Measurements from ENCODE around the gene WNT2.

Gene WNT2

GRCh38 chr7:117270371-117270770 lies 52.5 kb downstream of the WNT2 start:
- Histone ChIP-seq H3K27ac (no peak overlapping the region), H3K4me3 (no peak overlapping the region)
- no peak for DNase-seq (ENCODE audit: low spot score)
- no peak for TF ChIP-seq CTCF (IDR thresholded peaks at IDR 0.05)

DNA sequence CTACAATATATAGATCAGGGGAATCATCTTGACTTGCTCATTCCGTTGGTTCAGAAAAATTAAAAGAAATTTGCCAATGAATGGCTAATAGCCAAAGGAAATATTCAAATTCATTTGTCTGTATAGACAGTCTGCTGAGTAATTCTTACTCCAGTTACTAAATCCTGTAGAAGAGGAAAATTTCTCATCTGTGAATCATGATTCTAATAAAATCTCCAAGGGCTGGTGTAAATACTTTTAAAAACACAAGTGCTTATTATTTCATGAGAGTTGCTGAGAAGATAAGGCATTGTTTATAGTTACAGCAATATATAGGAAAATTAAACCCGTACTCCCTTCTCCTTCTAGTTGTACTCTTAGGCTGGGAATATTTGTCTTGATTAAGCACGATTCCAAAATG lies 53.0 kb downstream of the WNT2 start:
- peak overlapping the region in 1 of 2 donors; percentile 28 for H3K27ac ChIP-seq
- DNase-seq (ENCODE audit: low spot score): no peak
- no peak overlapping the region for H3K4me3 ChIP-seq
- TF ChIP-seq CTCF (IDR thresholded peaks at IDR 0.05): no peak

DNA sequence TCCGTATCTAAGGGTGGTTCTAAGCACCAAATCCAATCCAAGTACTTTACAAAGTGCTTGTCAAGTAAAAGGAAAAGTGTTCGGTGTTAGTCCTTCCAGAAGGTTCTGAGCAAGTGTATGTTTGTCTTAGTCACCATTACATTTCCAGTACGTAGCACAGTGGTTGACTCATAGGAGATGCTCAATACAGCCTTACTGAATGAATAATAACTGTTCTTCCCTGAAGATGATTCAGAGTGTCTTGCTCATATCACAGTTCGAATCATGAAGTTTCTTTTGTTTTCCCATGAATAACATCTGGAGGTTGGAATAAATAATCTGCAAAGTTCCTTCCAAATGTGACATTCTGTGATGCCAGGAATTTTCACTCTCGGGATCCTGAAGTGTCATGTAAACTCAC lies 53.4 kb downstream of the WNT2 start:
- H3K4me3 ChIP-seq: no peak overlapping the region
- no peak for DNase-seq (ENCODE audit: low spot score)
- peak overlapping the region in 1 of 2 donors; percentile 28 for H3K27ac ChIP-seq
- no peak for TF ChIP-seq CTCF (IDR thresholded peaks at IDR 0.05)

GRCh38 chr7:117264716-117265115 lies 58.1 kb downstream of the WNT2 start:
- TF ChIP-seq CTCF (IDR thresholded peaks at IDR 0.05): no peak
- DNase-seq (ENCODE audit: low spot score): no peak
- Histone ChIP-seq H3K27ac (no peak overlapping the region), H3K4me3 (no peak overlapping the region)

DNA sequence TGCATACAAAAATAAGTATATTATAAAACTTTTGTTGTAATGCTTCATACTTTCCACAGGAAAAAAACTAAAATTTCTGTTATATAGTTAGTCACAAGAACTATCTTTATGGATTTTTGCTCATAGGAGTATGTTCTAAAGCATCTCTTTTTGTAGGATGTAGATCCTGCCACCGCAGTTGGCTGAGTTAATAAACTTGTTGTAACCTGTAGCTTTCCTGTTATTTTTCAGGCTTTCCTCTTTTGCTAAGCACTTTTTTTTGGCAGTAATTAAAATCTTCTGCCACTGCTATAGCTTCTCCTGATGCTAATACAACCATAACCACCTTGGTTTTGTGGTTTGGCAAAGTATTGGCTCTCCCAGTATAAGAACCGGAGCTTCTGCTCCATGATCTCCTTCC lies 60.3 kb downstream of the WNT2 start:
- no peak for TF ChIP-seq CTCF (IDR thresholded peaks at IDR 0.05)
- DNase-seq (ENCODE audit: low spot score): no peak
- no peak overlapping the region for H3K27ac ChIP-seq
- H3K4me3 ChIP-seq: no peak overlapping the region

DNA sequence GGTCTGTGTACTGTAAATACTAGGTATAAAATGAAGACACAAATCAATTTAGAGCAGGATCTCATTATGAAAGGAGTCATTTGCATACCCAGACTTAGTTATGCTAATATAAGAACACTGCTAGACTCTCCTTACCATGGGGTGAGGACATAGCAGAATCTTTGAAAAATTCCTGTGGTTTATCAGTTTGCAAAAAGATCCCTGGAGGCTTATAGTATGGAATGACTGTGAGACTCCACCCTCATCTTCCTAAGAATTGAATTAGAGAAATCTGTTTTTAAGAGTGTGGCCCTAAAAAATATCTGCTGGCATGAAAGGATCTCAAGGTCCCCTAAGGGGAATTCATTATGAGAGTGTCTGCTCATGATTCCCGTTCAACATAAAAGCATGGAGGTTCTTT lies 63.2 kb downstream of the WNT2 start:
- H3K27ac ChIP-seq: no peak overlapping the region
- TF ChIP-seq CTCF (IDR thresholded peaks at IDR 0.05): no peak
- H3K4me3 ChIP-seq: no peak overlapping the region
- no peak for DNase-seq (ENCODE audit: low spot score)

DNA sequence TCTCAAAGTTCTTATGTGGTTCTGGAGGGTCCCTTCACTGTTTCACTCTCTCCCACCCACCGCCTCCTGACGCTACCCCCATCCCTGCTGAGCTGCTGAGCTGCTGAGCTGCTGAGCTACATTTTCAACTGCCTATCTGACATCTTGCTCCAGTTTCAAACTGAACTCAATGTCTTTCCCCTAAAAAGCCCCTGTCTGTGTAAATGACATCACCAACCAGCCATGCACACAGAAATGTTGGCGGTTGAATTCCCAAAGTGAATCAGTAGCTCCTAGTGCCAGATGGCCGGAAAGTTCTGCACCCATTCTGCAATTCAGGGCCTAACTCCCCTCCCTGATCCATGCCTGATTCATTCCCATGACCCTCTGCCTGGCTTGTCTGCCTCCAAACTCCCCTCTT lies 71.2 kb downstream of the WNT2 start:
- no peak for TF ChIP-seq CTCF (IDR thresholded peaks at IDR 0.05)
- Histone ChIP-seq H3K4me3 (no peak overlapping the region), H3K27ac (no peak overlapping the region)
- DNase-seq (ENCODE audit: low spot score): no peak
